ENCODE results near the gene SUMO3. TPM values are rescaled to one million over a fixed set of nuclear protein-coding genes. Genes with fewer than 3 reads are reported as not detected.

The SUMO3 gene
- total RNA-seq, 2 experiments from 2014 or later, result 87.1 to 94.7 TPM

GRCh38 chr21:44854664-44855446 is 37.0 kb upstream of the SUMO3 start:
- Mint-ChIP-seq H3K36me3 (ENCODE audit: low read depth) (peaks cover 34% of the 10 kb centered on the region), H3K4me1 (ENCODE audit: low read depth) (peaks cover 47% of the 10 kb centered on the region), H3K27me3 (ENCODE audit: low read depth) (no peaks in the 10 kb centered on the region), H3K4me3 (no peak overlapping the region), H3K9me3 (no peaks in the 10 kb centered on the region), H3K27ac (peak overlapping the region; percentile 59)
- intact Hi-C loops (cut with micrococcal nuclease), result no loop called here
- DNase-seq, result peak; percentile 18
- CTCF ChIA-PET, result interaction anchor here (0.6 to 1.5 kb wide), 4 partner anchors 7 to 62 kb away, joined by 3 to 4 read pairs (median 3); no protein-coding TSS in a partner anchor

GRCh38 chr21:44854391-44854663 is 36.5 kb upstream of the SUMO3 start:
- peaks cover 47% of the 10 kb centered on the region for H3K4me1 Mint-ChIP-seq (ENCODE audit: low read depth)
- H3K27ac Mint-ChIP-seq, result peak overlapping the region; percentile 59
- H3K9me3 Mint-ChIP-seq, result no peaks in the 10 kb centered on the region
- CTCF ChIA-PET, result interaction anchor here (0.6 to 1.2 kb wide), 2 partner anchors 54 to 61 kb away, joined by 3 to 4 read pairs; no protein-coding TSS in a partner anchor
- H3K27me3 Mint-ChIP-seq (ENCODE audit: low read depth), result no peaks in the 10 kb centered on the region
- intact Hi-C loops (cut with micrococcal nuclease), result no loop called here
- DNase-seq, result peak; percentile 21
- peaks cover 35% of the 10 kb centered on the region for H3K36me3 Mint-ChIP-seq (ENCODE audit: low read depth)
- H3K4me3 Mint-ChIP-seq, result no peak overlapping the region

DNA sequence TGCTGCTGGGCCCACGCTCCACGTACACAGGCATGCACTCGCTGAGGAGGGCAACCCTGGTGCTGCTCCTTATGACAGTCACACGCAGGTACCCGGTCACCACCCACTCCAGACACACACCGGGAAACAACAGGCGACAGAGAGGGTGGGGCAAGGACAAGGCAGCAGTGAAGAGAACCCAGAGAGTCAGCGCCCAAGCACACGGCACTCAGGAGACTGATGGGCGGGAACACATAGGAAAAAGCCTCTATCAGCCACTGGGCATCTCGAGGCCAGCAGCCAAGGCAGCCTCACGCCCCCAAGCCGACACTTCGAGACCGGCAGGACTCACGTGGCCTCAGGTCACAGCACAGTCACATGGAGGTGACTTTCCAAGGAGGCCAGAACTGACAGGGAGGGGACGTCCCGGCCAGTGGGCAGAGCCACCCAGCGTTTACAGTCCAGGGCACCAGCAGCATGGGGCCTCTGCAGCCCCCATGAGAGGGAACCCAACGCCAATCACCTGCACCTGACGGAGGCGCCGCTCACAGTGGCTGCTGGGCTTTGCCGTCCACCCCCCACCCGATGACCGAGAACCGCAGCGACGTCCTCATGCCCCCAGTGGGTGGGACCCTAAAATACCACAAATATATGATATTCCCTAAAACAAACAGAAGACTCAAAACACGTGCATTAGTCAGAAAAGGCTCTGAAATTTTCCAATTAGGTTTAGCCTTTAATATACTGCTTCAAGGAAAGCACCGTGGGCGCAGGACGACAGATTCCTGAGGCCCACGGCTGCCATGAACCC is 35.9 kb upstream of the SUMO3 start:
- no peak for DNase-seq
- no peak overlapping the region for H3K27ac Mint-ChIP-seq
- H3K4me3 Mint-ChIP-seq, result no peak overlapping the region
- intact Hi-C loops (cut with micrococcal nuclease), result no loop called here
- CTCF ChIA-PET, result interaction anchor here (0.6 to 1.3 kb wide), 3 partner anchors 7 to 54 kb away, joined by 3 to 4 read pairs (median 3); no protein-coding TSS in a partner anchor
- peaks cover 35% of the 10 kb centered on the region for H3K36me3 Mint-ChIP-seq (ENCODE audit: low read depth)
- H3K9me3 Mint-ChIP-seq, result no peaks in the 10 kb centered on the region
- no peaks in the 10 kb centered on the region for H3K27me3 Mint-ChIP-seq (ENCODE audit: low read depth)
- H3K4me1 Mint-ChIP-seq (ENCODE audit: low read depth), result peaks cover 47% of the 10 kb centered on the region

- intact Hi-C loops (cut with micrococcal nuclease), result no loop called here
- Mint-ChIP-seq H3K9me3 (no peaks in the 10 kb centered on the region), H3K36me3 (ENCODE audit: low read depth) (peaks cover 34% of the 10 kb centered on the region), H3K27ac (peak overlapping the region; percentile 53), H3K27me3 (ENCODE audit: low read depth) (no peaks in the 10 kb centered on the region), H3K4me3 (no peak overlapping the region), H3K4me1 (ENCODE audit: low read depth) (peaks cover 54% of the 10 kb centered on the region)
- DNase-seq, result no peak
- CTCF ChIA-PET, result interaction anchor here (0.6 to 0.9 kb wide), 2 partner anchors 17 to 101 kb away, joined by 3 to 5 read pairs; no protein-coding TSS in a partner anchor
These were observed 33.2 kb upstream of the SUMO3 start for GRCh38 chr21:44850905-44851657.

DNA sequence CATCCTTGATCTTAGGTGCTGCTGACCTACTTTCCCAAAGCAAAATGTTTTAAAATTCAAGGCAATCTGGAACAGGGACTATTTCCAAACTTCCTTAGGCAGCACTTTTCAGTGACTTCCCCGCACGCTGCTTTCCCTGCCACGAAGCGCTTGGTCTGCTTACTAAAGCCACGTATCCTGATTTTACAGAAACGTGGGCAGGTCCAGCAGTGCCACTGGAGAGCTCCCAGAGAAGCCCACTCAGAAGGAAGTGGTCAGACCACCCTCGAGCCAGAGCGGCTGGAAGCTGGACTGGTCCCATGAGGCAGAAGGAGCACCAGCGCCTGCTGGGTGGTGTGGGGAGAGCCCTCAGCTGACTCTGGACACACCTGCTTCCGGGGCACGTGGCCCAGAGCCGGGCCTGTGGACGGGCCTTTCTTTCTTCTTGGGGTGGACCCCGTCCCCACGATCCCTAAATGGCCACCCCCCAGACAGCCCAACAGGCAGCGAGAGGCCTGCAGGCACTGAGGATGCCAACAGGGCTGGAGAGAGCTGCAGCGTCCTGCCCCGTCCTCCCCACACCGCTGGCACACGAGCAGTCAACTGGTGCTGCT is 32.4 kb upstream of the SUMO3 start:
- intact Hi-C loops (cut with micrococcal nuclease), result no loop called here
- Mint-ChIP-seq H3K4me1 (ENCODE audit: low read depth) (peaks cover 51% of the 10 kb centered on the region), H3K9me3 (no peaks in the 10 kb centered on the region), H3K27me3 (ENCODE audit: low read depth) (no peaks in the 10 kb centered on the region), H3K27ac (no peak overlapping the region), H3K36me3 (ENCODE audit: low read depth) (peaks cover 32% of the 10 kb centered on the region), H3K4me3 (no peak overlapping the region)
- DNase-seq, result no peak
- CTCF ChIA-PET, result interaction anchor here (0.6 kb wide), 1 partner anchor 102 kb away, joined by 3 read pairs; no protein-coding TSS in a partner anchor

GRCh38 chr21:44849616-44850130 is 31.8 kb upstream of the SUMO3 start:
- intact Hi-C loops (cut with micrococcal nuclease), result no loop called here
- DNase-seq, result no peak
- Mint-ChIP-seq H3K36me3 (ENCODE audit: low read depth) (peaks cover 26% of the 10 kb centered on the region), H3K27ac (no peak overlapping the region), H3K27me3 (ENCODE audit: low read depth) (no peaks in the 10 kb centered on the region), H3K4me3 (no peak overlapping the region), H3K4me1 (ENCODE audit: low read depth) (peaks cover 45% of the 10 kb centered on the region), H3K9me3 (no peaks in the 10 kb centered on the region)
- CTCF ChIA-PET, result interaction anchor here (0.8 kb wide), 1 partner anchor 49 kb away, joined by 3 read pairs; no protein-coding TSS in a partner anchor

DNA sequence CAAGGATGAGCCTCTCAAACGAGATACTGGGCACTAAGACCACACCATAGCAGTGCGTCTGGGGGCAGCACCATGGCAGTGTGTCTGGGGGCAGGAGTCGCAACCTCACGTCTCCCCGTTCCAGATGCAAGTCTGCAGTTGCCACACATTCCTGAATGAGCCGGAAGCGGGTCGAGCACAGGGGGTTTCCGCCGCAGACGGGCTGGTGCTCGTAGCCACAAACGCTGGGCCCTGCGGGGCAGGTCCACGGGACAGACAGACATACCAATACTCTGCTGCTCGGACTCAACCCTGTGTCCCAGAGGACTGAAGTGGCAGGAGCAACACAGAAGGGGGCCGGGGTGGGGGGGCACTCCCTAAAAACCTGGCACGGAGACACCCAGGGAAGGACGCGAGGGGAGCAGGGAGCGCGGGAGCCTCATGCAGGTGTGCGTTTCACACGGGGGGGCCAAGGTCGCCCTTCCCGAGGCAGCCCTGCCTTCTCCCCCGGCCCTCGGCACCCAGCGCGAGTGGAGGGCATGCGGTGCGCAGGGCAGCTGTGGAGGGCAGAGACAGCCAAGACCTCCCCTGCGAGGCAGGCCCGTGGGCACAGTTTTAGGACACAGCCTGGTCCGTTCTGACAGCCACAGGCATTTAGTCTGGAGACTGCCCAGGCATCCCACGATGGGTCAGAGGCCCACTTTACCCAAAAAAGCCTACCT is 31.1 kb upstream of the SUMO3 start:
- Mint-ChIP-seq H3K27me3 (ENCODE audit: low read depth) (no peaks in the 10 kb centered on the region), H3K4me3 (peak overlapping the region; percentile 24), H3K36me3 (ENCODE audit: low read depth) (peaks cover 21% of the 10 kb centered on the region), H3K27ac (no peak overlapping the region), H3K9me3 (no peaks in the 10 kb centered on the region), H3K4me1 (ENCODE audit: low read depth) (peaks cover 38% of the 10 kb centered on the region)
- DNase-seq, result no peak
- intact Hi-C loops (cut with micrococcal nuclease), result no loop called here
- CTCF ChIA-PET, result interaction anchor here (0.8 kb wide), 1 partner anchor 48 kb away, joined by 3 read pairs; no protein-coding TSS in a partner anchor

DNA sequence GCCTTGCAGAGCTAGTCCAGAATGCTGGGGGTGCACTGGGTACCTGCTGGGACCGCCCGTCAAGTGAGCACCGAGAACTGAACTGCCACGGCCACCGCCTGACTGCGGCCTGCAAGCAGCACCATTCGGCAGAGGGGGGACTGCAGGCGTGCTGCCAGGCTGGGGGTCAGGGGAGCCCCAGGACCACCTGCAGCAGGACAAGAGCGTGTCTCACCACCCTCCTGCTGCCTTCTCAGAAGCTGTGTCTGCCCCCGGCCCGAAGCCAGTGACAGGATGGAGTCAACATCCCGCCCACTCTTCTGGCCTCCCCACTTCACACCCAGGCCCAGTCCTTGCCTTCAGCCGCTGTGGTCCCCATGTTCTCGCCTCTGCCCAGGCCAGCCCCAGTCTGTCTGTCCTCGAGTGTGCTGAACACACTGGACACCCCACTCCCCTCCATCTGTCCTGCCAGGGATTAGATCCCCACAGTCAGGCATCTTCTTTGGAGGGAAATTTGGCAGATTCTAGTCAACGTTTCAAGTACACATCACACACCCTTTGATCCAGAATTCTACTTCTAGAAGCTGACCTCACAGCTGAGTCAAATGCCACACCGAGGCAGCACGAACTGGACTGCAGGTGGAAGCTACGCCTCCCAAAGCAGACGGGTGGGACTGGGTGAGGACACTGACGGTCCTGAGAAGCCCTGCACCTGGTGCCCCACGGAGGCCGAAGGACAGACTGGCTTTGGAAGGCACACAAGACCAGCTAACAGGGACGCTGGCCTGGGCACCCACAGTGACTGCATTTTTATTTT is 29.6 kb upstream of the SUMO3 start:
- no peaks in the 10 kb centered on the region for H3K27me3 Mint-ChIP-seq (ENCODE audit: low read depth)
- CTCF ChIA-PET, result interaction anchor here (1.2 kb wide), 1 partner anchor 8 kb away, joined by 3 read pairs; no protein-coding TSS in a partner anchor
- no peak overlapping the region for H3K27ac Mint-ChIP-seq
- H3K4me3 Mint-ChIP-seq, result peak overlapping the region; percentile 12
- H3K36me3 Mint-ChIP-seq (ENCODE audit: low read depth), result peaks cover 19% of the 10 kb centered on the region
- H3K9me3 Mint-ChIP-seq, result no peaks in the 10 kb centered on the region
- peaks cover 29% of the 10 kb centered on the region for H3K4me1 Mint-ChIP-seq (ENCODE audit: low read depth)
- no peak for DNase-seq
- intact Hi-C loops (cut with micrococcal nuclease), result loop anchor here (2.0 kb wide), 1 partner anchor 31 kb away; no protein-coding TSS in a partner anchor

DNA sequence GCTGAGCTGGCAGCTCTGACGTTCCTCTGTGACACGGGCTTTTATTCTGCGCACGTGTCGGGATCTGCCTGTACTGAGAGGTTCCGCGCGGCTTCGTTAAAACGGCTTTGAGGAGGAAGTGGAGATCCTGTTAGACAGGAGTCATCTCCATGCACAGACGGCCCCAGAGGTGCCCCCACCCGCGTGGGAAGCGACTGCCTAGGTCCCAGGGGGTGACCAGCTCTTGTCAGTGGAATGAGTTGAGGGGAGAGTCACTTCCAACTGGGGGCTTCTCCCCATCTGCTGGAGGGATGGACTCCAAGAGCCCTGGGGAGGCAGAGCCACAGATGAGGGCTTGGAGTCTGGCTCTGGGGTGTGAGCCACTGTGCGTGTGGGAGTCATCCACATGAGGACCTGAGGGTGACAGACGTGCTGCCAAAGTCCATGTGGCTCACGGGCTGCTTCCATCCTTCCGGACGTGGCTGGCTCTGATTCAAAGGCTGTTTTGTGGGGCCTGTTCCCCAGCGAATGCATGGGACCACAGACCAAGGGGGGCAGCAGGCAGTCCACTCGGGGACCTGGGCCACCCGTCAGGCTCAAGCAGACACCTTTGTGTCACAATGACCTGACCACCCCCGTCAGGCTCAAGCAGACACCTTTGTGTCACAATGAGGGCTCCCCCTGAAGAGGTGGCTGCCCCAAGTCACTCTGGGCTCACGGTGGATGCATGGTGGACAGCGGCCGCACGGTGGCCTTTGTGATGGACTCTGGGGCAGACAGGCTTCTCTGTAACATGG is 28.8 kb upstream of the SUMO3 start:
- CTCF ChIA-PET, result interaction anchor here (0.6 to 1.6 kb wide), 8 partner anchors 9 to 336 kb away, joined by 3 to 6 read pairs (median 3); partner anchors contain the start of gene PTTG1IP
- H3K36me3 Mint-ChIP-seq (ENCODE audit: low read depth), result peaks cover 16% of the 10 kb centered on the region
- H3K27ac Mint-ChIP-seq, result peak overlapping the region; percentile 56
- DNase-seq, result peak; percentile 73
- H3K4me1 Mint-ChIP-seq (ENCODE audit: low read depth), result peaks cover 21% of the 10 kb centered on the region
- intact Hi-C loops (cut with micrococcal nuclease), result loop anchor here (1.0 to 2.0 kb wide), 4 partner anchors 22 to 47 kb away; no protein-coding TSS in a partner anchor
- no peaks in the 10 kb centered on the region for H3K27me3 Mint-ChIP-seq (ENCODE audit: low read depth)
- H3K4me3 Mint-ChIP-seq, result peak overlapping the region; percentile 68
- H3K9me3 Mint-ChIP-seq, result no peaks in the 10 kb centered on the region

- Mint-ChIP-seq H3K27ac (peak overlapping the region; percentile 56), H3K27me3 (ENCODE audit: low read depth) (no peaks in the 10 kb centered on the region), H3K4me1 (ENCODE audit: low read depth) (peaks cover 16% of the 10 kb centered on the region), H3K4me3 (peak overlapping the region; percentile 68), H3K36me3 (ENCODE audit: low read depth) (peaks cover 12% of the 10 kb centered on the region), H3K9me3 (no peaks in the 10 kb centered on the region)
- no peak for DNase-seq
- CTCF ChIA-PET, result interaction anchor here (0.6 to 1.6 kb wide), 7 partner anchors 12 to 336 kb away, joined by 3 to 6 read pairs (median 3); partner anchors contain the start of gene PTTG1IP
- intact Hi-C loops (cut with micrococcal nuclease), result loop anchor here (1.0 to 2.0 kb wide), 4 partner anchors 22 to 47 kb away; no protein-coding TSS in a partner anchor
These were observed 28.3 kb upstream of the SUMO3 start for GRCh38 chr21:44846224-44846484.

Data from activated naive CD4-positive, alpha-beta T cell treated with anti-CD3 and anti-CD28 coated beads for 36 hours (primary cell).